GM23248 (cell line): ENCODE data around the gene MFNG. TPM values are rescaled to one million over a fixed set of nuclear protein-coding genes. Genes with fewer than 3 reads are reported as not detected.
"Not testable (repeated sequence)": the region's sequence is repeated elsewhere in the genome, so short reads cannot be mapped to it uniquely, and the experiment has no call there.

ENCODE experiments used
- DNase-seq: peaks from one replicate; pipeline ENCODE4 v3.0.0-alpha.2; 2015
- H2AFZ ChIP-seq: fragments of 200-600 bp; sonication (generic); 2 replicates; pipeline ENCODE4 v1.6.1; 2016; ENCODE audit warnings: antibody characterized with exemption
- H3F3A ChIP-seq: fragments of 200-600 bp; sonication (generic); 2 replicates; pipeline ENCODE4 v1.6.1; 2016; ENCODE audit warnings: mild to moderate bottlenecking, antibody characterized with exemption, mixed run types; ENCODE audit not compliant: insufficient read depth
- H3K27ac ChIP-seq: fragments of 200-600 bp; sonication (generic); 2 replicates; pipeline ENCODE4 v1.5.1; 2016; ENCODE audit warnings: mild to moderate bottlenecking
- H3K27me3 ChIP-seq: fragments of 200-600 bp; sonication (generic); replicated peaks from 2 replicates; pipeline ENCODE4 v1.6.1; 2016; ENCODE audit warnings: mild to moderate bottlenecking; ENCODE audit not compliant: insufficient read depth
- H3K36me3 ChIP-seq: fragments of 200-600 bp; sonication (generic); 2 replicates; pipeline ENCODE4 v1.6.1; 2016; ENCODE audit warnings: low read depth, mild to moderate bottlenecking
- H3K4me1 ChIP-seq: fragments of 200-600 bp; sonication (generic); 2 replicates; pipeline ENCODE4 v1.6.1; 2016; ENCODE audit warnings: mild to moderate bottlenecking; ENCODE audit not compliant: insufficient read depth
- H3K4me2 ChIP-seq: fragments of 200-600 bp; sonication (generic); one replicate; pipeline ENCODE4 v1.6.1; 2016; ENCODE audit warnings: mild to moderate bottlenecking; ENCODE audit not compliant: unreplicated experiment
- H3K4me3 ChIP-seq: fragments of 200-600 bp; sonication (generic); 2 replicates; pipeline ENCODE4 v1.5.1; 2016; ENCODE audit warnings: mild to moderate bottlenecking
- H3K79me2 ChIP-seq: fragments of 200-600 bp; sonication (generic); 2 replicates; pipeline ENCODE4 v1.6.1; 2016; ENCODE audit warnings: mild to moderate bottlenecking; ENCODE audit not compliant: insufficient read depth
- H3K9ac ChIP-seq: fragments of 200-600 bp; sonication (generic); 2 replicates; pipeline ENCODE4 v1.6.1; 2016; ENCODE audit warnings: mild to moderate bottlenecking
- H3K9me2 ChIP-seq: fragments of 200-600 bp; sonication (generic); 2 replicates; pipeline ENCODE4 v1.6.1; 2016; ENCODE audit warnings: mixed run types, mild to moderate bottlenecking, moderate library complexity; ENCODE audit not compliant: insufficient read depth
- H3K9me3 ChIP-seq: fragments of 200-600 bp; sonication (generic); one replicate; pipeline ENCODE4 v1.6.1; 2017; ENCODE audit warnings: low read depth
- H4K20me1 ChIP-seq: fragments of 200-600 bp; sonication (generic); 2 replicates; pipeline ENCODE4 v1.6.0; 2016; ENCODE audit not compliant: insufficient read depth
- EZH2 ChIP-seq: fragments of 200-600 bp; sonication (generic); IDR thresholded peaks from 2 replicates; pipeline ENCODE4 v1.6.1; 2018; ENCODE audit warnings: antibody characterized with exemption, mild to moderate bottlenecking; ENCODE audit not compliant: insufficient read depth, poor library complexity, severe bottlenecking
- EZH2phosphoT487 ChIP-seq: fragments of 200-600 bp; sonication (generic); IDR thresholded peaks from 2 replicates; pipeline ENCODE4 v1.6.1; 2018; ENCODE audit warnings: antibody characterized with exemption, moderate library complexity, mild to moderate bottlenecking, low read depth; ENCODE audit not compliant: insufficient read depth
- WGBS, 2 experiments: methylation state at CpG; one replicate each; pipeline ENCODE4 v1.1.6; 2015 to 2017; ENCODE audit warnings: low lambda C conversion rate in 2 of 2, low coverage in 1 of 2; ENCODE audit errors: missing lambda C conversion rate in 2 of 2; 5-methylcytosine and 5-hydroxymethylcytosine counted together
- in situ Hi-C: fragments of 300-500 bp; cut with MboI; formaldehyde crosslinking; loops from 2 replicates; pipeline ENCODE4 v1.15.0; 2020
- polyA plus RNA-seq: library from polyadenylated mRNA; unstranded; fragments of >200 nt; fragmentation: Nextera tagmentation; extraction: Ambion mirVana; gene quantifications from 2 replicates; pipeline ENCODE4 v1.2.1, GENCODE V29; 2016
- total RNA-seq: library from RNA; depleted of rRNA; stranded (reverse); fragments of >200 nt; shearing (Covaris generic); gene quantifications from 2 replicates; pipeline ENCODE4 v1.2.3, GENCODE V29; 2014

The MFNG gene
- total and polyA plus RNA-seq, 2 experiments from 2014 or later, result not detected

DNA sequence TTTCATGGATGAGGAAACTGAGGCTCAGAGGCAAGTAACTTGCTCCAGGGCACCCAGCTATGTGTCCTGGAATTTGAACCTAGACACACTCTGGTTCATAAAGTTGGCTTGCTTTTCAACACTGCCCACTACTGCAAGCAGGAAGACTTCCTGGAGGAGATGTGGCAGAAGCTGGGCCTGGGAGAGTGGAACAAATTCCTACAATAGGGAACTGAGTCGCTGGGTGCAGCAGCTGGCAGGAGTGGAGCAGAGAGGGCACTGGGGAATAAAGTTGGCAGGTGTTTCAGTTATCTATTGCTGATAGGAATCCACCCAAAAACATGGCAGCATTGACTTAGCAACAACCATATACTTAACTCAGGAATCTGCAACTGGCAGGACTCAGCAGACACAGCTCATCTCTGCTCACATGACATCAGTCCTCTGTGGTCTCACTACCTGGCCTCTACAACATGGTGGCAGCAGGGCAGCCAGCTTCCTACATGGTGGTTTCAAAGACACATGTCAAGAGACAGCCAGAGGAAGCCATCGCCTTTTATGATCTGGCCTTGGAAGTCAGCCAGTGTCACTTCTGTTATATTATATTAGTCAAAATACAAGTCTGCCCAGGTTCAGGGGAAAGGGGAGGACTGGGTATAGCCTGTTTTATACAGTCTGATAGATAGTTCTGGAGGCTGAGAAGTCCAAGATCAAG, 43.6 kb upstream of the MFNG start:
- TF ChIP-seq EZH2phosphoT487 (no peak), EZH2 (no peak)
- no peak overlapping the region for H2AFZ ChIP-seq
- 50 to 55% methylated on average over 2 of the region's 2 CpGs for WGBS, 2 experiments
- no peaks in the 10 kb centered on the region for H3K9me3 ChIP-seq
- no peaks in the 10 kb centered on the region for H3K9me2 ChIP-seq
- H3K4me1 ChIP-seq, result peaks cover 39% of the 10 kb centered on the region
- in situ Hi-C loops, result loop anchor here (10.0 kb wide), 1 partner anchor 65 kb away; no protein-coding TSS in a partner anchor
- H3K4me3 ChIP-seq, result no peak overlapping the region
- H3K79me2 ChIP-seq, result no peaks in the 10 kb centered on the region
- H3K9ac ChIP-seq, result no peak overlapping the region
- no peaks in the 10 kb centered on the region for H3K27me3 ChIP-seq
- no peaks in the 10 kb centered on the region for H4K20me1 ChIP-seq
- H3F3A ChIP-seq, result peaks cover 41% of the 10 kb centered on the region
- H3K36me3 ChIP-seq, result no peaks in the 10 kb centered on the region
- no peak overlapping the region for H3K4me2 ChIP-seq
- no peak overlapping the region for H3K27ac ChIP-seq
- no peak for DNase-seq

DNA sequence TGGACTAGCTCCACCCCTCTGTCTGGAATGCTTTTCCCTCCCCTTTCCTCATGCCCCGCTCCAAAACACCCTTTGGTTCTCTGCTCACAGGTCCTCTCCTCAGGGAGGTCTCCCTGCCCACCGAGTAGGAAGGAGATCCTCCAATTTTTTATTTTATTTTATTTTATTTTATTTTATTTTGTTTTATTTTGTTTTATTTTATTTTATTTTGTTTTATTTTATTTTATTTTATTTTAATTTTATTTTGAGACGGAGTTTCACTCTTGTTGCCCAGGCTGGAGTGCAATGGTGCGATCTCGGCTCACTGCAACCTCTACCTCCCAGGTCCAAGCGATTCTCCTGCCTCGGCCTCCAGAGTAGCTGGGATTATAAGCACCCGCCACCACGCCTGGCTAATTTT, 41.8 kb upstream of the MFNG start:
- H3K79me2 ChIP-seq, H2AFZ ChIP-seq, H3K9me3 ChIP-seq, H3K27me3 ChIP-seq, H3K4me2 ChIP-seq, DNase-seq, H3K4me3 ChIP-seq, H4K20me1 ChIP-seq, H3K9me2 ChIP-seq, H3K27ac ChIP-seq, in situ Hi-C loops, H3K9ac ChIP-seq, H3K36me3 ChIP-seq: not testable (repeated sequence)
- Histone ChIP-seq H3K4me1 (peaks cover 30% of the 10 kb centered on the region), H3F3A (peaks cover 24% of the 10 kb centered on the region)
- 91% methylated on average over 9 of the region's 9 CpGs for whole genome bisulfite sequencing, 2 experiments

DNA sequence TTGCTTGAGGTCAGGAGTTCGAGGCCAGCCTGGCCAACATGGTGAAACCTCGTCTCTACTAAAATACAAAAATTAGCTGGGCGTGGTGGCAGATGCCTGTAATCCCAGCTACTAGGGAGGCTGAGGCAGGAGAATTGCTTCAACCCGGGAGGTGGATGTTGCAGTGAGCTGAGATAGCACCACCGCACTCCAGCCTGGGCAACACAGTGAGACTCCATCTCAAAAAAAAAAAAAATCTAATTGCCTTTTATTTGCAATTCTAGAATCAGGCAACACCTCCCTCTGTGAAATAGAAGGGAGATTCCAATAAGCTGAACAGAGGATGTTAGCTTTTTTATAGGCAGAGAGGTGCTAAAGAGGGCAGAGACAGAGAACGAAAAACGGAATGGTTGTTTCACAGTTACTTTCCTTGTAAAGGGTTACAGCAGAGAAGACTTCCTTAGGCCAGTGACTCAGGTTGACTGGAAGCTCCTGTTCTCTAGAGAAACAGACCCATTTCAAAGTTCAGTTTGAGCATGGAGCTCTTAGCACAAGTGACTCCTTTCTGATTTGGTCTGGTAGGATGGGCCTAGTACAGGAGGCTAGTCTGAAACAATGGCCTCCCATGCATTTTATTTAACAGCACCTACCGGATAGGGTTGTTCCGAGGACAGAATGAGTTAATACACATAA, 41.0 kb upstream of the MFNG start:
- peaks cover 23% of the 10 kb centered on the region for H3F3A ChIP-seq
- in situ Hi-C loops, H3K4me2 ChIP-seq, H3K9me3 ChIP-seq, H4K20me1 ChIP-seq, H3K9me2 ChIP-seq, H3K4me3 ChIP-seq, H2AFZ ChIP-seq, H3K27me3 ChIP-seq, H3K27ac ChIP-seq, H3K9ac ChIP-seq, H3K36me3 ChIP-seq, H3K79me2 ChIP-seq: not testable (repeated sequence)
- 91 to 94% methylated on average over 9 of the region's 9 CpGs for WGBS, 2 experiments
- H3K4me1 ChIP-seq, result peaks cover 30% of the 10 kb centered on the region
- peak; percentile 55 for DNase-seq

DNA sequence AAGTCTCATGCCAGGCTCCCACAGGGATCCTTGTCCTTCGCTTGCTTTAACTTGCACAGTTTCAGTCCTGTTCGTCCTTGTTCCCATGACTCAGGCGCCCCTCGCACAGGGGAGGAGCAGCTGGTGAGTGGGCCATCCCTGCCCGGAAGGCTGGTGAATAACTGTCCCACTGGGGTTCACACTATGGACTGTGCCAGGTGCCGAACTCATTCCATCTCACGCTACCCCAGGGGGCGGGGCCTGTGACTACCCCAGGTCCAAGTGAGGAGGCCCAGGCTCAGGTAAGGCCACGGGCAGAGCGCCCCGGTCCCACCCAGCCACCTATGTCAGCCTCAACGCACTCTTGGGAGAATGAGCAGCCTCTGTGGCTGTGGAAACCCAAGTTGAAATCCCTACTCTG, 40.2 kb upstream of the MFNG start:
- 47 to 49% methylated on average over 12 of the region's 12 CpGs for WGBS, 2 experiments

More for the DNA sequence above, 40.2 kb upstream of the MFNG start:
- H3K79me2 ChIP-seq, result no peaks in the 10 kb centered on the region
- in situ Hi-C loops, result no loop called here
- peaks cover 30% of the 10 kb centered on the region for H3K4me1 ChIP-seq
- DNase-seq, result peak; percentile 93
- peak overlapping the region; percentile 40; the same call in 1 of the 2 replicates for H3K9ac ChIP-seq
- H3K4me2 ChIP-seq, result peak overlapping the region; percentile 45
- H3K9me3 ChIP-seq, result no peaks in the 10 kb centered on the region
- H3K4me3 ChIP-seq, result no peak overlapping the region
- H2AFZ ChIP-seq, result no peak overlapping the region
- TF ChIP-seq EZH2 (no peak), EZH2phosphoT487 (no peak)
- H3K27me3 ChIP-seq, result no peaks in the 10 kb centered on the region
- H3K36me3 ChIP-seq, result no peaks in the 10 kb centered on the region
- no peaks in the 10 kb centered on the region for H4K20me1 ChIP-seq
- H3K9me2 ChIP-seq, result no peaks in the 10 kb centered on the region
- peak overlapping the region; percentile 75 for H3K27ac ChIP-seq
- H3F3A ChIP-seq, result peaks cover 23% of the 10 kb centered on the region
